CD4-positive, alpha-beta T cell treated with Interleukin-12 subunit alpha and Interleukin-12 subunit beta, for 1 hour (primary cell): ENCODE data around the gene IFI27L1.

Source experiments
- DNase-seq: peaks from one replicate; pipeline ENCODE4 v3.0.0-alpha.2; 2020

Gene IFI27L1

GRCh38 chr14:94080621-94081385, at the start of gene IFI27L1, which contains the start of gene DDX24:
Gene IFI27L1 (plus strand): TSS chr14:94081310. CDS start chr14:94096938, 15,628 bp downstream.
Gene DDX24 (minus strand): TSS chr14:94081202. CDS start chr14:94079742, 1,460 bp downstream.
- peak; percentile 97 for DNase-seq

DNA sequence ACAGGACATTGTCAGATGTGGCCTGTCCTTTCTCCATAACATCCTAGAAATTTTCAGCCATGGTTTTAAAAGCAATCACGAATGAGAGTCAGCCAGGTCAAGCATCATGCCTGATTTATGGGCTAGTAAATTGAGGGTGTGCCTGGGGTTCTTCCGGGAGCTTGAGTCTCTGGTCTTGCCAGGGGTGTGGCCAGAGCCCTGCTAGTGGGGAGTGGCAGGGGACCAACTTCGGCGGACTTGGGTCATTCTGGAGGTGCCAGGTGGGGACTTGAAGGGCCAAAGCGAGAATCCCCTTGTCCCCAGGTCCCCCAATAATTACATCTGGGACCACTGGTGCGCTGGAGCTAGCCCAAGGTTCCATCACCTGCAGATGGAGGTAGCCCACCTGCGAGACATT, 49.2 kb upstream of the IFI27L1 start:
- DNase-seq: no peak

GRCh38 chr14:94034886-94035285, 46.2 kb upstream of the IFI27L1 start:
- DNase-seq: no peak

GRCh38 chr14:94036313-94037167, 44.6 kb upstream of the IFI27L1 start:
- DNase-seq: peak; percentile 79

GRCh38 chr14:94037954-94038353, 43.2 kb upstream of the IFI27L1 start:
- DNase-seq: no peak

DNA sequence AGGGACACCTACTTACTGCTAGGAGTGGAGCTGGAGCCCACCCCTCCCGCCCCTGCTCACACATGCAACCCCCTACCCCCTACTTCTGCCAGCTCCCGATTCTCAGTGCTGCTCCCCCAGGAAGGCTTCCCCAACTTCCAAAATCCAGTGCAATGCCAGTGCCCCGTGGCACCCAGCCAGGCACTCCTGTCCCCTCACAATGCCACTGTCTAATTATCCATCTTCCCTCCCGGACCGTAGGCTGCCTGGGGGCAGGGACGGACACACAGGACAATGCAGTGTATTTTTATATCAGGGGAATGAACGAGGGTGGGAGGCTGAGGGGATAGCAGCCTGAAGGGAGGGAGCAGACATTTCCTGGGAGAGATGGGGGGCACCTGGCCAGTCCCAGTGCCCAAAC, 42.6 kb upstream of the IFI27L1 start:
- DNase-seq: no peak

DNA sequence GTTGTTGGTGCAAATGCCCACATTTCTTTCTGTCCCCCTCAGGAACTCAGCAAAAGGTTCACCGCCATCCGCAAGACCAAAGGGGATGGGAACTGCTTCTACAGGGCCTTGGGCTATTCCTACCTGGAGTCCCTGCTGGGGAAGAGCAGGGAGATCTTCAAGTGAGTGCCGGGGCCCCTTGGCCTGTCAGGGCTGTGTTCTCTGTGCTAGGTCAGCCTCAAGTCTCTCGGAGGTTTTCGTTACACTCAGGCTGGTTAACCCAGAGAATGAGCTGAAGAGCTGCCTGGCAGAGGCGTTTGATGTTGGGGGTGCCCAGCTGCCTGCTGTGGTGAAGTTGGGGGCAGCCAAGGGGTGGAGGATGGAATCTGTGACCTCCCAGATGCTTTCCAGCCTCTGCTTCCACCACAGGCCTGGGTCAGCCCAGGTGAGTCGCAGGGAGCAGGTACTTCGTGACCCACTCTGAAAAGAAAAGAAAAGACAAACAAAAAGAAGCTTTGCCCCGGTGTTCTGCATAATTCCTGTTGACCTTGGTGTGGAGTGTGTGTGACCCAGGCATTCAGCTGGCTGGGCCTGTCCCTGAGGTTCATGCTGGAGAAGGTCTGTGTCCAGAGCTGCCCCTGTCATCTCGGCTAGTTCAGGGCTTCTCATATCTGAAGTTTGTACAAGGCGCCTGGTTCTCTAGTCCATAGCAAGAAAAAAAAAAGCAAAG, 42.0 kb upstream of the IFI27L1 start:
- DNase-seq: no peak

DNA sequence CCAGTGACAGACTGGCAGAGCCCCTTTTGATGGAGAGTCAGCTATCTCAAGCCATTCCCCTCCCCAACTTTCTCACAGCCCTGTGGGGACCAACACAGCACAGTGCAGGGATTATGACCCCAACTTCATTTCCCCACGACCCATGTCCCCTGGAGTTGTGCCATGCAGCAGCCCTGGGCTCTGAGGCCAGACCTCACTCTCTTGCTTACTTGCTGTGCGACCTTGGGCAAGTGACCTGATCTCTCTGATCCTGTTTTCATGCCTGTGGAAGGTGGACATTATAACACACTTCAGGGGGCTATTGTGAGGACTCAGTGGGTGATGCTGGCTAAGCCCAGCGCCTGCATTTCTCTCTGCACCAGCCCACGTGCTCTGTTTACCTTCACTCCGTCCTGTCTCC, 40.9 kb upstream of the IFI27L1 start:
- DNase-seq: no peak

- DNase-seq: no peak
Measured at GRCh38 chr14:94040796-94041195, 40.3 kb upstream of the IFI27L1 start.

GRCh38 chr14:94041551-94042346, 39.4 kb upstream of the IFI27L1 start:
- DNase-seq: no peak

- no peak for DNase-seq
Measured at GRCh38 chr14:94042433-94043091, 38.5 kb upstream of the IFI27L1 start.

- DNase-seq: no peak
Measured at GRCh38 chr14:94043111-94043755, 37.9 kb upstream of the IFI27L1 start.

GRCh38 chr14:94043756-94044475, 37.2 kb upstream of the IFI27L1 start:
- DNase-seq: no peak

GRCh38 chr14:94044476-94045091, 36.5 kb upstream of the IFI27L1 start:
- no peak for DNase-seq

- no peak for DNase-seq
Measured at GRCh38 chr14:94045101-94045500, 36.0 kb upstream of the IFI27L1 start.

DNA sequence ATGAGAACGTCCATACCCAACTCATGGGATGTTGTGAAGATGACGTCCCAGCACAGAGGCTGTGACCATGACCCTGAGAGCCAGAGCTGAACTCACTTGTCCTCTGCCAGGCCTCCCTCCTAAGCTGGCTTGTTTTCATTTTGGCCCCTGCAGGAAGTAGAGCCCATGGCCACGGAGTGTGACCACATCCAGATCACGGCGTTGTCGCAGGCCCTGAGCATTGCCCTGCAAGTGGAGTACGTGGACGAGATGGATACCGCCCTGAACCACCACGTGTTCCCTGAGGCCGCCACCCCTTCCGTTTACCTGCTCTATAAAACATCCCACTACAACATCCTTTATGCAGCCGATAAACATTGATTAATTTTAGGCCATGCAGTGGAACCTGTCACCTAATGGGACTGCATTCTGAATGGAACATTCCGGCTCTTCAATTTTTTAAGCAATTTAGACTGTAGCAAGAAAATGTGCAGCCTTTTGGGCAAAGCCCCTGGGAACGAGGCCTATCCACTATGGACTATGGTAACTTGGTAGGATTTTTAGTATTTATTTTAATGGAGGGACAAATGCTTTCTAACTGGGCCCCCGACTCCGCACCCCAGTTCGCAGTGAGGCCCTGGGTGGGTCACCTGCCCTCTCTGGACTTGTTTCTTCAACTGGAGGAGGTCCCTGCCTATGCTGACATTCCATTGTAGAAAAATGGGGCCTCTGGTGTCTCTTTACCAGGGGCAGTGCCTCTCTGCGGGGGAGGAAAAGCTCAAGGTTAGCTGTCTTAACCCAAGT, 35.4 kb upstream of the IFI27L1 start:
- DNase-seq: no peak

- DNase-seq: no peak
Measured at GRCh38 chr14:94046696-94047250, 34.3 kb upstream of the IFI27L1 start.

GRCh38 chr14:94047581-94047980, 33.5 kb upstream of the IFI27L1 start:
- no peak for DNase-seq
